Ovary (tissue), 3 donors: Measurements from ENCODE around the gene UBE2E1.

Experiments used
- EP300 ChIP-seq: sonication (generic); formaldehyde crosslinking; IDR thresholded peaks from one replicate; pipeline ENCODE4 v1.6.1; 2017; ENCODE audit warnings: antibody characterized with exemption
- POLR2A ChIP-seq: fragments of 450-650 bp; IDR thresholded peaks from one replicate; pipeline ENCODE4 v1.6.1; 2017; ENCODE audit warnings: antibody characterized with exemption, mild to moderate bottlenecking, moderate library complexity
- TF ChIP-seq, protein P1 (sequence below), 3 donors: fragments of 450-650 bp in 2 of 3; fragments of 200-600 bp in 1 of 3; IDR thresholded peaks; one replicate each; pipeline versions ENCODE4 v1.5.1 to v1.8.0; 2016 to 2022; ENCODE audit warnings: antibody characterized with exemption in 3 of 3, mild to moderate bottlenecking in 1 of 3
- donor health status: DM: no; HTN: no; CAD: no.

DNA sequence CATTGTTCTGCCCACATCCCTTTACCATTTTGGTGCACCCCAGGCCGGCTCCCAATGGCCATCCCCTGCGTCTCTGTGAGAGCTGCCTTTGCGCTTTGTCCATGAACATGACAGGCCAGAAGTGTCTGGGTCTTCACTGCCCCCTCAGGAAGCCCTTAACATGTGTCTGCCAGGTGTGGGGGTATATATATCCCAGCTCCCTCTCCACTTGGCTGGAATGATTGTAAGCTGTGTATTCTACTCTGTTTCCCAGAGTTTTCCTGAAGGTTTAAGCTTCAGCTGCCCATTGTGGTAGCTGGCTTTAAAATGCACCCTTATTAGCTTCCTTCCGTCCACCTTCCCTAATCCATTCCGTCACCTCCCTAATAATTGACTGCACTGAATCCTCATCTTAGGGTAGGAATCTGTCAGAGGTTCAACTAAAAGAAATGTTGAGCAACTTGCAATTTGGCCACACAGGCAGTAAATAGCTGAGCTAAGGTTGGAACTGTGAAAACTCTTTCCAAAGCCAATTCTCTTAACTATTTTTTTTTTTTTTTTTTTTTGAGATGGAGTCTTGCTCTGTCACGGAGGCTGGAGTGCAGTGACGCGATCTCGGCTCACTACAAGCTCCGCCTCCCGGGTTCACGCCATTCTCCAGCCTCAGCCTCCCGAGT is 30.4 kb upstream of the UBE2E1 start:
- TF ChIP-seq POLR2A (no peak), EP300 (no peak)
- TF ChIP-seq, protein P1, sequence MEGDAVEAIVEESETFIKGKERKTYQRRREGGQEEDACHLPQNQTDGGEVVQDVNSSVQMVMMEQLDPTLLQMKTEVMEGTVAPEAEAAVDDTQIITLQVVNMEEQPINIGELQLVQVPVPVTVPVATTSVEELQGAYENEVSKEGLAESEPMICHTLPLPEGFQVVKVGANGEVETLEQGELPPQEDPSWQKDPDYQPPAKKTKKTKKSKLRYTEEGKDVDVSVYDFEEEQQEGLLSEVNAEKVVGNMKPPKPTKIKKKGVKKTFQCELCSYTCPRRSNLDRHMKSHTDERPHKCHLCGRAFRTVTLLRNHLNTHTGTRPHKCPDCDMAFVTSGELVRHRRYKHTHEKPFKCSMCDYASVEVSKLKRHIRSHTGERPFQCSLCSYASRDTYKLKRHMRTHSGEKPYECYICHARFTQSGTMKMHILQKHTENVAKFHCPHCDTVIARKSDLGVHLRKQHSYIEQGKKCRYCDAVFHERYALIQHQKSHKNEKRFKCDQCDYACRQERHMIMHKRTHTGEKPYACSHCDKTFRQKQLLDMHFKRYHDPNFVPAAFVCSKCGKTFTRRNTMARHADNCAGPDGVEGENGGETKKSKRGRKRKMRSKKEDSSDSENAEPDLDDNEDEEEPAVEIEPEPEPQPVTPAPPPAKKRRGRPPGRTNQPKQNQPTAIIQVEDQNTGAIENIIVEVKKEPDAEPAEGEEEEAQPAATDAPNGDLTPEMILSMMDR (IDR thresholded peaks at IDR 0.05): no peak
